IPS-15b (cell line): ENCODE data around the gene ZC3HAV1L.
"Not testable (repeated sequence)": the region's sequence is repeated elsewhere in the genome, so short reads cannot be mapped to it uniquely, and the experiment has no call there.

ENCODE experiments used
- H3K27me3 ChIP-seq: one replicate; pipeline ENCODE4 v1.6.1; 2013; ENCODE audit warnings: low read length; ENCODE audit not compliant: control insufficient read depth, insufficient read depth
- H3K36me3 ChIP-seq: one replicate; pipeline ENCODE4 v1.6.1; 2013; ENCODE audit warnings: low read length; ENCODE audit not compliant: control insufficient read depth, insufficient read depth
- H3K4me1 ChIP-seq: one replicate; pipeline ENCODE4 v1.6.1; 2013; ENCODE audit warnings: mild to moderate bottlenecking, low read length; ENCODE audit not compliant: control insufficient read depth, insufficient read depth
- H3K4me3 ChIP-seq: one replicate; pipeline ENCODE4 v1.5.1; 2013; ENCODE audit warnings: low read depth, low read length
- H3K9ac ChIP-seq: one replicate; pipeline ENCODE4 v1.6.1; 2013; ENCODE audit warnings: low read depth, mild to moderate bottlenecking, low read length
- H3K9me3 ChIP-seq: one replicate; pipeline ENCODE4 v1.6.1; 2013; ENCODE audit warnings: mild to moderate bottlenecking, low read length; ENCODE audit not compliant: control insufficient read depth, insufficient read depth

Gene ZC3HAV1L

GRCh38 chr7:139035586-139036353 is at the start of gene ZC3HAV1L:
Gene ZC3HAV1L, minus strand, starts transcription at chr7:139036042. Its CDS starts 25 bp downstream, at chr7:139036017.
- H3K36me3 ChIP-seq = no peaks in the 10 kb centered on the region
- H3K9me3 ChIP-seq = no peaks in the 10 kb centered on the region
- H3K4me1 ChIP-seq = peaks cover 7% of the 10 kb centered on the region
- peak within 1 kb of the TSS; percentile 61 for H3K4me3 ChIP-seq
- peak within 1 kb of the TSS; percentile 60 for H3K9ac ChIP-seq
- H3K27me3 ChIP-seq = peaks cover 9% of the 10 kb centered on the region

GRCh38 chr7:139084709-139085108 is 48.9 kb upstream of the ZC3HAV1L start:
- Histone ChIP-seq H3K4me3 (no peak overlapping the region), H3K9me3 (no peaks in the 10 kb centered on the region), H3K4me1 (no peaks in the 10 kb centered on the region), H3K36me3 (peaks cover 10% of the 10 kb centered on the region), H3K9ac (no peak overlapping the region), H3K27me3 (no peaks in the 10 kb centered on the region)

DNA sequence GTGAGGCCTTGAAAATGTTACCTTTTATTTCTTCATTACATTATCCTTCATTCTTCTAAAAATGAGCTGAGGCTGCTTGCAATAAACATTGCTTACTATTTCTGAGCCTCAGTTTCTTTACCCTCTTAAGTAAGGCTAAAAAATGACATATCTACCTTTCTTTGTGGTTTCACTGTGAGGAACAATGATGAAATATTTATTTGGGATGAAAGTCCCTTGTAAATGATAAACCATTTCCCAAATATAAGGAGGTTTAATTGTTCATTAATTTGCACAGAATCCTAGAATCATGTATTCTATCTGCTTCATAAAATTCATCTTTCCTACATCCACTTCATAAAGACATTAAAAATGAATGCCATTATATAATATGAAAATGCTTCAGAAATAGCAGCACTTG is 45.7 kb upstream of the ZC3HAV1L start:
- Histone ChIP-seq H3K9ac (no peak overlapping the region), H3K36me3 (peaks cover 13% of the 10 kb centered on the region), H3K4me1 (no peaks in the 10 kb centered on the region), H3K9me3 (no peaks in the 10 kb centered on the region), H3K4me3 (no peak overlapping the region), H3K27me3 (no peaks in the 10 kb centered on the region)

DNA sequence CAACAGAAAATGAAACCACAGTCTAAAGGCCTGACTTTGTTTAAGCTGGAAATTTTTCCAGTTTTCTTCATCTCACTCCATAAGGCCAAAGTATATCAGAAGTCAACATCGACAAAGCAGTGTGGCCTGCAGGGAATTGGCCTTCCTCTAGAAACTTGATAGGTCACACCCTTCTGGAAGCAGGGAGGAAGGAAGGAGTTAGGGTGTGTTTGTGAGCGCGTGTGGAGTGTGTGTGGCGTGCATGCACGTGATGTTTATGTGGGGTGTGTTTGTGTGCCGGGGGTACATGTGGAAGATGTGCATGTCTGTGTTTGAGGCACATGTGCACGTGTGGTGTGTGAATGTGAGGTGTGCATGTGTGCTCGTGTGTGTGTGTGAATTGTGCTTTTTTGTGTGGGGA is 45.1 kb upstream of the ZC3HAV1L start:
- peaks cover 13% of the 10 kb centered on the region for H3K36me3 ChIP-seq
- no peaks in the 10 kb centered on the region for H3K9me3 ChIP-seq
- no peaks in the 10 kb centered on the region for H3K4me1 ChIP-seq
- H3K4me3 ChIP-seq = no peak overlapping the region
- no peaks in the 10 kb centered on the region for H3K27me3 ChIP-seq
- no peak overlapping the region for H3K9ac ChIP-seq

DNA sequence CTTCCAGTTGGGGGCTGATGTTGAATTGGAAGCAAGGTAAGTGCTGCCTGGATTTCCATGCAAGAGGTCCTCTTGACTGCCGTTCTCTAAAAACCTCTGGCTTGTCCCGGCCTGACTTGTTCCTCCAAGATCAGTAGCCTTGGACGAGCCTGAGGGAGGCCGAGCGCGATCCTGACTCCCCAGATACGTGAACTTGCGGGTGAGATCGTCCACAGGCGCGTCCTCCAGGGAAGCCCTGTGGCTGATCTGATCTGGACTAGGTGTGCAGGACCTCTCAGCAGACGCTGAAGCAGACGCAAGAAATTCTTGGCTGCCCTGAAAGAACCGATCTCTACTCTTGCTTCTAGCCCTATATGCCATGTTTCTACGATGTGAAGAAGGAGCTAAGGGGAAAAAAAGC is 44.0 kb upstream of the ZC3HAV1L start:
- H3K4me3 ChIP-seq = no peak overlapping the region
- peaks cover 18% of the 10 kb centered on the region for H3K36me3 ChIP-seq
- no peaks in the 10 kb centered on the region for H3K9me3 ChIP-seq
- no peaks in the 10 kb centered on the region for H3K4me1 ChIP-seq
- H3K27me3 ChIP-seq = no peaks in the 10 kb centered on the region
- no peak overlapping the region for H3K9ac ChIP-seq

DNA sequence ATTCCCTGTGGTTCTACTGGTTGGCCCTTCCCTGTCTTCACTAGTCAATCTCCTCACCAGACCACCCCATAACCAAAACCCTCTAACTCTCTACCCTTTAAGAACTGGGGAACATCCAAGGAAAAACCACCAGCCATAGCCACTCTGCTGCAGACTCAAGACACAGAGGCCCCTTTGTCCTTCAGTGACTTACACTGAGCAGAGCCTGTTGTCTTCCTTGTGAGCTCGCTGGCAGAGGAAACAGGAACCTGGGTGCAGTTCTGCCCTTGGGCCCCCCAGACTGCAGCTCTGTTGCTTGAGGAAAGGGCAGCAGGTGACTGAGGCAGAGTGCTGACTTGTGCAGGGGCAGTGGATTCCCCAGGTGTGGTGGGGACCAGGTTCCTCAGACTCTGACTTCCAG is 43.1 kb upstream of the ZC3HAV1L start:
- Histone ChIP-seq H3K36me3 (peaks cover 18% of the 10 kb centered on the region), H3K27me3 (no peaks in the 10 kb centered on the region), H3K9ac (no peak overlapping the region)

DNA sequence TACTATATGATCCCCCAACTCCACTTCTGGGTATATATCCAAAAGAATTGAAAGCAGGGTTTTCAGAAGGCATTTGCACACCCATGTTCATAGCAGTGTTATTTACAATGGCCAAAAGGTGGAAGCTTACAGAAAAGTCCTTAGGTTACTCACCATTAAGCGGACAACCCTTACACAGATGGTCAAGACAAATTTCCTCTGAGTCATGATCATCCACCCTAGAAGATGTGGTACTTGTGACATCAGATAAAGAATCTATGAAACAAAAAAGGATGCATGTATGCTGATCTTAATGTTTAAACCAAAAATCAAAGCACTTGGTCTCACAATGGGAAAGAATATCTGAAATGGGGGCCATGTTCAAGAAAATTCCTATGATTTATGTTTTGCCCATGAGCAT is 42.6 kb upstream of the ZC3HAV1L start:
- no peaks in the 10 kb centered on the region for H3K4me1 ChIP-seq
- no peak overlapping the region for H3K4me3 ChIP-seq
- no peak overlapping the region for H3K9ac ChIP-seq
- no peaks in the 10 kb centered on the region for H3K27me3 ChIP-seq
- H3K36me3 ChIP-seq = peaks cover 17% of the 10 kb centered on the region
- H3K9me3 ChIP-seq = no peaks in the 10 kb centered on the region

More for the DNA sequence above, 43.1 kb upstream of the ZC3HAV1L start:
- Histone ChIP-seq H3K9me3 (no peaks in the 10 kb centered on the region), H3K4me1 (no peaks in the 10 kb centered on the region), H3K4me3 (no peak overlapping the region)

GRCh38 chr7:139077706-139078105 is 41.9 kb upstream of the ZC3HAV1L start:
- not testable (repeated sequence) for H3K4me3 ChIP-seq, H3K27me3 ChIP-seq, H3K9ac ChIP-seq, H3K4me1 ChIP-seq, H3K9me3 ChIP-seq
- peaks cover 14% of the 10 kb centered on the region for H3K36me3 ChIP-seq

GRCh38 chr7:139075871-139076686 is 40.2 kb upstream of the ZC3HAV1L start:
- Histone ChIP-seq H3K9ac (no peak overlapping the region), H3K27me3 (no peaks in the 10 kb centered on the region), H3K4me3 (no peak overlapping the region), H3K9me3 (no peaks in the 10 kb centered on the region), H3K4me1 (no peaks in the 10 kb centered on the region), H3K36me3 (peaks cover 14% of the 10 kb centered on the region)

GRCh38 chr7:139075031-139075652 is 39.3 kb upstream of the ZC3HAV1L start:
- H3K36me3 ChIP-seq = peaks cover 14% of the 10 kb centered on the region
- no peaks in the 10 kb centered on the region for H3K9me3 ChIP-seq
- H3K4me3 ChIP-seq = no peak overlapping the region
- no peak overlapping the region for H3K9ac ChIP-seq
- H3K27me3 ChIP-seq = no peaks in the 10 kb centered on the region
- H3K4me1 ChIP-seq = no peaks in the 10 kb centered on the region

DNA sequence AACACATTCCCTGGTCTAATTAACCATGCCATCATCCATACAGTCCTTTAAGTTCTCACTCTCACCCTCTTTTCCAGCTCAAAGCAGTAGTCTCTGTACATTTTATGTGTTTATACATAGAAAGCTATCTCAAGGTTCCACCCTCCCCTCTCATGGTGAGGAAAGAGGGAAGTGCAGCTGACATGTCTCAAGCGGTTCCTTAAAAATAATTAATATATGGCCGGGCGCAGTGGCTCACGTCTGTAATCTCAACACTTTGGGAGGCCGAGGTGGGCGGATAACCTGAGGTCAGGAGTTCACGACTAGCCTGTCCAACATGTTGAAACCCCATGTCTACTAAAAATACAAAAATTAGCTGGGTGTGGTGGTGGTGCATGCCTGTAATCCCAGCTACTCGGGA is 37.0 kb upstream of the ZC3HAV1L start:
- H3K36me3 ChIP-seq = peaks cover 5% of the 10 kb centered on the region
- no peaks in the 10 kb centered on the region for H3K4me1 ChIP-seq
- H3K9me3 ChIP-seq = no peaks in the 10 kb centered on the region
- H3K4me3 ChIP-seq = no peak overlapping the region
- H3K9ac ChIP-seq = no peak overlapping the region
- no peaks in the 10 kb centered on the region for H3K27me3 ChIP-seq
